SK-N-SH (cell line): ENCODE data around the gene SH2D3A. TPM values are rescaled to one million over a fixed set of nuclear protein-coding genes. Genes with fewer than 3 reads are reported as not detected.

Experiments used
- CTCF ChIA-PET: fragments of 300-600, 350-600 bp; formaldehyde crosslinking; extraction: SDS; loops from one replicate; lab custom pipeline; 2021; lab: Yijun Ruan, JAX
- POLR2A ChIA-PET: fragments of 350-600 bp; sonication (Branson Sonifier 250); formaldehyde crosslinking; extraction: SDS; loops from one replicate; lab custom pipeline; 2020; ENCODE audit warnings: antibody characterized with exemption, inconsistent platforms; lab: Yijun Ruan, JAX
- DNase-seq: peaks from one replicate; pipeline ENCODE4 v3.0.0; 2012
- H2AFZ ChIP-seq: fragments of 200-600 bp; sonication (generic); 2 replicates; pipeline ENCODE4 v1.8.1; 2016; ENCODE audit warnings: antibody characterized with exemption, mild to moderate bottlenecking, low read depth
- H3F3A ChIP-seq: fragments of 200-600 bp; sonication (generic); replicated peaks from 2 replicates; pipeline ENCODE3; 2016; ENCODE audit warnings: antibody characterized with exemption, mild to moderate bottlenecking; ENCODE audit not compliant: insufficient read depth
- H3K27ac ChIP-seq, 2 experiments: fragments of 200-500 bp in 1 of 2; fragments of 200-600 bp in 1 of 2; sonication (Bioruptor generic) in 1 of 2; sonication (generic), shearing (Covaris generic) in 1 of 2; 2 replicates each; pipeline versions ENCODE4 v1.5.1 to v1.6.1; 2014 to 2016; ENCODE audit warnings: low read depth in 2 of 2, inconsistent platforms in 1 of 2, low read length in 1 of 2, mild to moderate bottlenecking in 1 of 2, mixed read lengths in 1 of 2
- H3K27me3 ChIP-seq: fragments of 200-600 bp; sonication (generic), shearing (Covaris generic); 2 replicates; pipeline ENCODE4 v1.6.1; 2016; ENCODE audit warnings: mixed run types; ENCODE audit not compliant: insufficient read depth
- H3K36me3 ChIP-seq, 2 experiments: fragments of 200-500 bp in 1 of 2; fragments of 200-600 bp in 1 of 2; sonication (Bioruptor generic) in 1 of 2; sonication (generic) in 1 of 2; replicated peaks in 1 of 2; 2 replicates each; pipeline versions ENCODE3 to v1.5.1; 2014 to 2016; ENCODE audit warnings: low read length in 1 of 2, mild to moderate bottlenecking in 1 of 2; ENCODE audit not compliant: insufficient read depth in 2 of 2, control insufficient read depth in 1 of 2
- H3K4me1 ChIP-seq, 2 experiments: fragments of 200-500 bp in 1 of 2; fragments of 200-600 bp in 1 of 2; sonication (Bioruptor generic) in 1 of 2; sonication (generic), shearing (Covaris generic) in 1 of 2; 2 replicates each; pipeline versions ENCODE4 v1.5.1 to v1.6.1; 2014 to 2016; ENCODE audit warnings: low read depth in 1 of 2, low read length in 1 of 2, mixed run types in 1 of 2; ENCODE audit not compliant: insufficient read depth in 2 of 2, control insufficient read depth in 1 of 2
- H3K4me2 ChIP-seq: fragments of 200-600 bp; sonication (generic), shearing (Covaris generic); 2 replicates; pipeline ENCODE4 v1.6.1; 2017; ENCODE audit warnings: mixed run types
- H3K4me3 ChIP-seq, 2 experiments: fragments of 200-500 bp in 1 of 2; fragments of 200-600 bp in 1 of 2; sonication (Bioruptor generic) in 1 of 2; sonication (generic), shearing (Covaris generic) in 1 of 2; 2 replicates each; pipeline versions ENCODE4 v1.5.1 to v1.8.1; 2014 to 2016; ENCODE audit warnings: low read depth in 2 of 2, inconsistent platforms in 1 of 2, low read length in 1 of 2, mild to moderate bottlenecking in 1 of 2, mixed read lengths in 1 of 2, moderate library complexity in 1 of 2
- H3K79me2 ChIP-seq: fragments of 200-600 bp; sonication (generic); 2 replicates; pipeline ENCODE4 v1.8.1; 2017; ENCODE audit warnings: mild to moderate bottlenecking; ENCODE audit not compliant: insufficient read depth
- H3K9ac ChIP-seq: fragments of 200-600 bp; sonication (generic); 2 replicates; pipeline ENCODE4 v1.6.1; 2017; ENCODE audit warnings: mixed run types
- H3K9me2 ChIP-seq: fragments of 200-600 bp; sonication (generic); 2 replicates; pipeline ENCODE4 v1.6.1; 2017; ENCODE audit warnings: mixed run types
- H3K9me3 ChIP-seq: fragments of 200-600 bp; sonication (generic); 2 replicates; pipeline ENCODE4 v1.6.1; 2017; ENCODE audit warnings: mixed run types, mild to moderate bottlenecking, moderate library complexity
- H4K20me1 ChIP-seq: fragments of 200-600 bp; sonication (generic); 2 replicates; pipeline ENCODE4 v1.6.1; 2017; ENCODE audit warnings: mild to moderate bottlenecking, mixed run types; ENCODE audit not compliant: insufficient read depth
- ELF1 ChIP-seq: IDR thresholded peaks from 2 replicates; pipeline ENCODE4 v1.4.0; 2012
- FOXM1 ChIP-seq: IDR thresholded peaks from 2 replicates; pipeline ENCODE4 v1.4.0; 2012; ENCODE audit warnings: low read depth, mild to moderate bottlenecking
- MAX ChIP-seq: IDR thresholded peaks from 2 replicates; pipeline ENCODE4 v1.4.0; 2012; ENCODE audit warnings: low read depth
- MXI1 ChIP-seq: IDR thresholded peaks from 2 replicates; pipeline ENCODE4 v1.6.1; 2012; ENCODE audit warnings: mild to moderate bottlenecking, low read depth, low read length, improper control_type of control experiment
- POLR2AphosphoS5 ChIP-seq: IDR thresholded peaks from 2 replicates; pipeline ENCODE4 v1.6.1; 2012; ENCODE audit warnings: low read depth, low read length
- RAD21 ChIP-seq: IDR thresholded peaks from 2 replicates; pipeline ENCODE4 v1.6.1; 2012; ENCODE audit warnings: mild to moderate bottlenecking, low read length
- RXRA ChIP-seq: IDR thresholded peaks from 2 replicates; pipeline ENCODE4 v1.4.0; 2012; ENCODE audit warnings: low read depth, mild to moderate bottlenecking, borderline replicate concordance
- SIN3A ChIP-seq: IDR thresholded peaks from 2 replicates; pipeline ENCODE4 v1.6.1; 2012; ENCODE audit warnings: low read depth, mild to moderate bottlenecking, low read length, moderate library complexity, borderline replicate concordance
- SMC3 ChIP-seq: IDR thresholded peaks from 2 replicates; pipeline ENCODE4 v1.6.1; 2012; ENCODE audit warnings: low read depth, low read length, improper control_type of control experiment
- TCF12 ChIP-seq: IDR thresholded peaks from 2 replicates; pipeline ENCODE4 v1.4.0; 2012
- TEAD4 ChIP-seq: IDR thresholded peaks from 2 replicates; pipeline ENCODE4 v1.4.0; 2012; ENCODE audit warnings: mild to moderate bottlenecking, borderline replicate concordance; ENCODE audit not compliant: insufficient read depth
- USF2 ChIP-seq: fragments of 150-350 bp; IDR thresholded peaks from 2 replicates; pipeline ENCODE4 v1.6.1; 2017; ENCODE audit warnings: antibody characterized with exemption, low read length, low read depth, borderline replicate concordance
- ZBTB33 ChIP-seq: IDR thresholded peaks from 2 replicates; pipeline ENCODE4 v1.4.0; 2012; ENCODE audit warnings: low read depth, borderline replicate concordance
- WGBS: methylation state at CpG from one replicate; pipeline ENCODE4 v1.1.6; 2017; ENCODE audit warnings: low lambda C conversion rate; 5-methylcytosine and 5-hydroxymethylcytosine counted together
- polyA plus RNA-seq, 3 experiments: library from polyadenylated mRNA; depleted of rRNA; stranded (reverse); fragments of >200 nt; gene quantifications; 2 replicates each; pipeline ENCODE4 v1.2.3, GENCODE V29; 2012

Gene SH2D3A
- polyA plus RNA-seq (2012; rRNA removed) = 0.35 and 0.42 TPM in 2 replicates
- 0.10 and 0.17 TPM in 2 replicates for polyA plus RNA-seq (2012; cell fraction: cytosol; rRNA removed)
- 1.2 and 1.4 TPM in 2 replicates for polyA plus RNA-seq (2012; cell fraction: nucleus; rRNA removed)

GRCh38 chr19:6767357-6768235, at the start of gene SH2D3A:
SH2D3A (minus strand) TSS chr19:6767435; CDS start chr19:6763748, 3,687 bp downstream.
- POLR2A ChIA-PET = no interaction called here
- CTCF ChIA-PET = no interaction called here
- Histone ChIP-seq H3K4me3 (peak within 1 kb of the TSS; percentile 38; a peak in 2 of 4 replicates), H3K27me3 (peaks cover 11% of the 10 kb centered on the region; the same call in 1 of the 2 replicates), H4K20me1 (no peaks in the 10 kb centered on the region), H3K9me2 (no peaks in the 10 kb centered on the region), H3K9me3 (no peaks in the 10 kb centered on the region), H3K4me2 (peak within 1 kb of the TSS; percentile 83), H3K9ac (no peak within 1 kb of the TSS), H3K27ac (no peak within 1 kb of the TSS), H3K36me3 (no peaks in the 10 kb centered on the region), H3K4me1 (no peaks in the 10 kb centered on the region; a peak in 2 of 4 replicates), H3K79me2 (no peaks in the 10 kb centered on the region), H3F3A (peaks cover 14% of the 10 kb centered on the region), H2AFZ (peak within 1 kb of the TSS; percentile 78; the same call in 1 of the 2 replicates)
- DNase-seq = peak; percentile 60
- TF ChIP-seq ZBTB33 (no peak), MXI1 (no peak), USF2 (no peak), SIN3A (no peak)
- 6% methylated on average over 34 of the region's 47 CpGs for WGBS

DNA sequence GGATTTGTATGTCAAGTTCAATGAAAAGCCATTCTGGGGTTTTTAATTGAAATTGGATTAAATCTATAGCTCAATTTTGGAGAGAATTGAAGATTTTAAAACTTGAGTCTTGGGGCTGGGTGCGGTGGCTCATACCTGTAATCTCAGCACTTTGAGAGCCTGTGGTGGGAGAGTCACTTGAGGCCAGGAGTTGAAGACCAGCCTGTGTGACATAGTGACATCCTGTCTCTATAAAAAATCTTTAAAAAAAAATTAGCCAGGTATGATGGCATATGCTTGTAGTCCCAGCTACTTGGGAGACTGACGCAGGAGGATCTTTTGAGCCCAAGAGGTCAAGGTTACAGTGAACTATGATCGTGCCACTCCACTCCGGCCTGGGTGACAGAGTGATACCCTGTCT, 46.4 kb upstream of the SH2D3A start:
- H2AFZ ChIP-seq = no peak overlapping the region
- H3K4me1 ChIP-seq = no peaks in the 10 kb centered on the region
- no peaks in the 10 kb centered on the region for H3K36me3 ChIP-seq
- TF ChIP-seq MAX = no peak
- no peak for TF ChIP-seq POLR2AphosphoS5
- TF ChIP-seq ELF1 = no peak
- TF ChIP-seq RXRA = no peak
- TF ChIP-seq TCF12 = no peak
- no peak for TF ChIP-seq RAD21
- no peak for TF ChIP-seq TEAD4
- TF ChIP-seq FOXM1 = no peak
- no peak for TF ChIP-seq SMC3
- no peak overlapping the region for H3K4me3 ChIP-seq
- H4K20me1 ChIP-seq = no peaks in the 10 kb centered on the region
- no peaks in the 10 kb centered on the region for H3F3A ChIP-seq
- 17% methylated on average over 4 of the region's 4 CpGs for WGBS
- no peak overlapping the region for H3K9ac ChIP-seq
- H3K9me3 ChIP-seq = no peaks in the 10 kb centered on the region
- no peaks in the 10 kb centered on the region for H3K79me2 ChIP-seq
- DNase-seq = no peak
- no peaks in the 10 kb centered on the region for H3K9me2 ChIP-seq
- H3K4me2 ChIP-seq = no peak overlapping the region
- no peak overlapping the region for H3K27ac ChIP-seq
- peaks cover 9% of the 10 kb centered on the region; the same call in 1 of the 2 replicates for H3K27me3 ChIP-seq
- ChIA-PET CTCF (interaction anchor here (0.9 to 1.0 kb wide), 2 partner anchors 55 to 75 kb away, joined by 3 read pairs; no protein-coding TSS in a partner anchor), POLR2A (no interaction called here)
